ENCODE measurements around the gene CTSE. TPM values are rescaled to one million over a fixed set of nuclear protein-coding genes. Genes with fewer than 3 reads are reported as not detected.

Gene CTSE
- total RNA-seq, 4 donors from 2014 or later: 0.13 TPM; not detected in 3

DNA sequence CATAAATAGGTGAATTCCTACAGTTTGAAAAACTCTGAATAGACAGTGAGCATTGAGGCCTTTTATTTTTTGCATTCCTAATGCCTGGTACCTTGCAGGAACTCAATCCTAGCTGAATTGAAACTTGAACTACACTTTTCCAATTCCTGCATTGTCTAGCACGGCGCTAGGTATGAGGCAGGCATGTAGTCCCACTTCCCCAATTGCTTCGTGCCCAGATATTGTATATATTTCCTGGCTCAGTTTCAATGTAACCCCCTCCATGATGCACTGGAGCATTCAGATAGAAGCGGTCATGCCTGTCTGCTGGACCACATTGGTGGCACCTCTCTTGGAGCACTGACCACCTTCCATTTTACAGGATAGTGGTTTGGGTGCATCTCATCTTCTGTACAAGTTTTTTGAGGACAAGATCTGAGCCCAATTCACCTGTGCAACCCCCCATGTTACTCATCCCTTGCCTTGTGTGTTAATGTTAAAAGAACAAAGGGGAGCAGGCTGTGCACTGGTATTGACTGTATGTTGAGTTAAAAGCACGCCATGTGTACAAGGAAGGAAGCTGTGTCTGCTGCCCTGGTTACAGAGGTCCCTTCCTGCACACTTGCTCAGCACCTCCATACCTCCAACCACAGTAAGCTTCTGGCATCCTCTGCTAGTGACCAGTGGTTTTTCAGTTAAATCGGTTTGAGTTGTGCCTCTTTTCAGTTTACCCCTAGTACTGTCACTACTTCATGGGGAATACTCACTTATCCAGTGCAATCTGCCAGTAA lies 10.5 kb downstream of the CTSE start:
- DNase-seq (ENCODE audit: extremely low spot score): no peak
- no peaks in the 10 kb centered on the region for H3K36me3 ChIP-seq
- H3K4me1 ChIP-seq: no peaks in the 10 kb centered on the region
- H3K9me3 ChIP-seq: peaks cover 0 to 3% (median 0%) of the 10 kb centered on the region in 4 donors
- TF ChIP-seq POLR2AphosphoS5 (IDR thresholded peaks at IDR 0.05) (no peak), CTCF (IDR thresholded peaks at IDR 0.05) (no peak), EP300 (IDR thresholded peaks at IDR 0.05) (no peak), POLR2A (IDR thresholded peaks at IDR 0.05; ENCODE audit: low read depth) (no peak)
- H3K27me3 ChIP-seq: no peaks in the 10 kb centered on the region
- no peak overlapping the region for H3K4me3 ChIP-seq
- intact Hi-C loops (cut with DNase I): no loop called here
- H3K27ac ChIP-seq (replicated peaks in 1 of 4): no peak overlapping the region
- 78% methylated on average over 6 of the region's 6 CpGs for WGBS

GRCh38 chr1:206012086-206012859 lies 11.4 kb downstream of the CTSE start:
- 75% methylated on average over 15 of the region's 17 CpGs for WGBS
- H3K4me3 ChIP-seq: no peak overlapping the region
- TF ChIP-seq POLR2A (IDR thresholded peaks at IDR 0.05; ENCODE audit: low read depth) (no peak), POLR2AphosphoS5 (IDR thresholded peaks at IDR 0.05) (no peak), CTCF (IDR thresholded peaks at IDR 0.05) (no peak), EP300 (IDR thresholded peaks at IDR 0.05) (no peak)
- no peaks in the 10 kb centered on the region for H3K9me3 ChIP-seq
- no peaks in the 10 kb centered on the region for H3K36me3 ChIP-seq
- intact Hi-C loops (cut with DNase I): no loop called here
- DNase-seq (ENCODE audit: extremely low spot score): no peak
- no peak overlapping the region for H3K27ac ChIP-seq (replicated peaks in 1 of 4)
- no peaks in the 10 kb centered on the region for H3K27me3 ChIP-seq
- no peaks in the 10 kb centered on the region for H3K4me1 ChIP-seq

- intact Hi-C loops (cut with DNase I): no loop called here
Observed at GRCh38 chr1:206011057-206011456, 12.6 kb downstream of the CTSE start.

GRCh38 chr1:206010060-206010459 lies 13.6 kb downstream of the CTSE start:
- no peaks in the 10 kb centered on the region for H3K9me3 ChIP-seq
- WGBS: 55% methylated on average over 5 of the region's 5 CpGs
- intact Hi-C loops (cut with DNase I): no loop called here
- no peak for DNase-seq (ENCODE audit: extremely low spot score)
- H3K36me3 ChIP-seq: no peaks in the 10 kb centered on the region
- H3K27ac ChIP-seq (replicated peaks in 1 of 4): no peak overlapping the region
- TF ChIP-seq POLR2AphosphoS5 (IDR thresholded peaks at IDR 0.05): no peak
- TF ChIP-seq CTCF (IDR thresholded peaks at IDR 0.05): no peak
- no peak for TF ChIP-seq POLR2A (IDR thresholded peaks at IDR 0.05; ENCODE audit: low read depth)
- no peak for TF ChIP-seq EP300 (IDR thresholded peaks at IDR 0.05)
- no peak overlapping the region for H3K4me3 ChIP-seq
- H3K27me3 ChIP-seq: no peaks in the 10 kb centered on the region
- no peaks in the 10 kb centered on the region for H3K4me1 ChIP-seq

More at GRCh38 chr1:206011057-206011456, 12.6 kb downstream of the CTSE start:
- Histone ChIP-seq H3K27ac (replicated peaks in 1 of 4) (no peak overlapping the region), H3K4me3 (no peak overlapping the region), H3K36me3 (no peaks in the 10 kb centered on the region), H3K27me3 (no peaks in the 10 kb centered on the region), H3K4me1 (no peaks in the 10 kb centered on the region), H3K9me3 (no peaks in the 10 kb centered on the region)
- DNase-seq (ENCODE audit: extremely low spot score): no peak
- 97% methylated on average over 8 of the region's 8 CpGs for WGBS
- no peak for TF ChIP-seq CTCF (IDR thresholded peaks at IDR 0.05)
- no peak for TF ChIP-seq POLR2AphosphoS5 (IDR thresholded peaks at IDR 0.05)
- TF ChIP-seq POLR2A (IDR thresholded peaks at IDR 0.05; ENCODE audit: low read depth): no peak
- TF ChIP-seq EP300 (IDR thresholded peaks at IDR 0.05): no peak

All from esophagus muscularis mucosa (tissue), 4 donors.